ENCODE results near the gene C18orf63.

The C18orf63 gene

GRCh38 chr18:74274700-74275099 is 40.9 kb upstream of the C18orf63 start (continued):
- no peak for TF ChIP-seq ZNF146 (tag by site-specific recombination; IDR thresholded peaks at IDR 0.05)
- TF ChIP-seq, protein P1, sequence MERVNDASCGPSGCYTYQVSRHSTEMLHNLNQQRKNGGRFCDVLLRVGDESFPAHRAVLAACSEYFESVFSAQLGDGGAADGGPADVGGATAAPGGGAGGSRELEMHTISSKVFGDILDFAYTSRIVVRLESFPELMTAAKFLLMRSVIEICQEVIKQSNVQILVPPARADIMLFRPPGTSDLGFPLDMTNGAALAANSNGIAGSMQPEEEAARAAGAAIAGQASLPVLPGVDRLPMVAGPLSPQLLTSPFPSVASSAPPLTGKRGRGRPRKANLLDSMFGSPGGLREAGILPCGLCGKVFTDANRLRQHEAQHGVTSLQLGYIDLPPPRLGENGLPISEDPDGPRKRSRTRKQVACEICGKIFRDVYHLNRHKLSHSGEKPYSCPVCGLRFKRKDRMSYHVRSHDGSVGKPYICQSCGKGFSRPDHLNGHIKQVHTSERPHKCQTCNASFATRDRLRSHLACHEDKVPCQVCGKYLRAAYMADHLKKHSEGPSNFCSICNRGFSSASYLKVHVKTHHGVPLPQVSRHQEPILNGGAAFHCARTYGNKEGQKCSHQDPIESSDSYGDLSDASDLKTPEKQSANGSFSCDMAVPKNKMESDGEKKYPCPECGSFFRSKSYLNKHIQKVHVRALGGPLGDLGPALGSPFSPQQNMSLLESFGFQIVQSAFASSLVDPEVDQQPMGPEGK (tag by site-specific recombination; IDR thresholded peaks at IDR 0.05), result no peak
- TF ChIP-seq, protein P2, sequence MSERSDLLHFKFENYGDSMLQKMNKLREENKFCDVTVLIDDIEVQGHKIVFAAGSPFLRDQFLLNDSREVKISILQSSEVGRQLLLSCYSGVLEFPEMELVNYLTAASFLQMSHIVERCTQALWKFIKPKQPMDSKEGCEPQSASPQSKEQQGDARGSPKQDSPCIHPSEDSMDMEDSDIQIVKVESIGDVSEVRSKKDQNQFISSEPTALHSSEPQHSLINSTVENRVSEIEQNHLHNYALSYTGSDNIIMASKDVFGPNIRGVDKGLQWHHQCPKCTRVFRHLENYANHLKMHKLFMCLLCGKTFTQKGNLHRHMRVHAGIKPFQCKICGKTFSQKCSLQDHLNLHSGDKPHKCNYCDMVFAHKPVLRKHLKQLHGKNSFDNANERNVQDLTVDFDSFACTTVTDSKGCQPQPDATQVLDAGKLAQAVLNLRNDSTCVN (tag by site-specific recombination; optimal IDR thresholded peaks at IDR 0.05), result no peak

GRCh38 chr18:74275736-74276135 is 39.9 kb upstream of the C18orf63 start:
- TF ChIP-seq ZSCAN18 (tag by site-specific recombination; IDR thresholded peaks at IDR 0.05), result no peak
- TF ChIP-seq ZNF404 (tag by site-specific recombination; IDR thresholded peaks at IDR 0.05), result no peak
- TF ChIP-seq ZNF548 (tag by site-specific recombination; IDR thresholded peaks at IDR 0.05), result no peak
- no peak for TF ChIP-seq TCF7L2 (IDR thresholded peaks at IDR 0.05; ENCODE audit: borderline replicate concordance, low read depth, low read length)
- TF ChIP-seq ZNF423 (tag by site-specific recombination; IDR thresholded peaks at IDR 0.05), result no peak
- no peak for TF ChIP-seq ZNF677 (tag by site-specific recombination; IDR thresholded peaks at IDR 0.05)
- TF ChIP-seq ZSCAN30 (tag by site-specific recombination; IDR thresholded peaks at IDR 0.05), result no peak
- TF ChIP-seq, protein P3, sequence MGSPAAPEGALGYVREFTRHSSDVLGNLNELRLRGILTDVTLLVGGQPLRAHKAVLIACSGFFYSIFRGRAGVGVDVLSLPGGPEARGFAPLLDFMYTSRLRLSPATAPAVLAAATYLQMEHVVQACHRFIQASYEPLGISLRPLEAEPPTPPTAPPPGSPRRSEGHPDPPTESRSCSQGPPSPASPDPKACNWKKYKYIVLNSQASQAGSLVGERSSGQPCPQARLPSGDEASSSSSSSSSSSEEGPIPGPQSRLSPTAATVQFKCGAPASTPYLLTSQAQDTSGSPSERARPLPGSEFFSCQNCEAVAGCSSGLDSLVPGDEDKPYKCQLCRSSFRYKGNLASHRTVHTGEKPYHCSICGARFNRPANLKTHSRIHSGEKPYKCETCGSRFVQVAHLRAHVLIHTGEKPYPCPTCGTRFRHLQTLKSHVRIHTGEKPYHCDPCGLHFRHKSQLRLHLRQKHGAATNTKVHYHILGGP (tag by site-specific recombination; IDR thresholded peaks at IDR 0.05), result no peak
- TF ChIP-seq GLI4 (tag by site-specific recombination; IDR thresholded peaks at IDR 0.05), result no peak
- TF ChIP-seq, protein P4, sequence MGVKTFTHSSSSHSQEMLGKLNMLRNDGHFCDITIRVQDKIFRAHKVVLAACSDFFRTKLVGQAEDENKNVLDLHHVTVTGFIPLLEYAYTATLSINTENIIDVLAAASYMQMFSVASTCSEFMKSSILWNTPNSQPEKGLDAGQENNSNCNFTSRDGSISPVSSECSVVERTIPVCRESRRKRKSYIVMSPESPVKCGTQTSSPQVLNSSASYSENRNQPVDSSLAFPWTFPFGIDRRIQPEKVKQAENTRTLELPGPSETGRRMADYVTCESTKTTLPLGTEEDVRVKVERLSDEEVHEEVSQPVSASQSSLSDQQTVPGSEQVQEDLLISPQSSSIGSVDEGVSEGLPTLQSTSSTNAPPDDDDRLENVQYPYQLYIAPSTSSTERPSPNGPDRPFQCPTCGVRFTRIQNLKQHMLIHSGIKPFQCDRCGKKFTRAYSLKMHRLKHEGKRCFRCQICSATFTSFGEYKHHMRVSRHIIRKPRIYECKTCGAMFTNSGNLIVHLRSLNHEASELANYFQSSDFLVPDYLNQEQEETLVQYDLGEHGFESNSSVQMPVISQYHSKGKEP (tag by site-specific recombination; IDR thresholded peaks at IDR 0.05), result no peak
- no peak for TF ChIP-seq GLIS1 (tag by site-specific recombination; IDR thresholded peaks at IDR 0.05)
- no peak for TF ChIP-seq ZBTB1 (tag by site-specific recombination; IDR thresholded peaks at IDR 0.05)
- no peak for TF ChIP-seq TRIM28 (IDR thresholded peaks at IDR 0.05; ENCODE audit: borderline replicate concordance, low read length)
- no peak for TF ChIP-seq BCL11A (tag by site-specific recombination; IDR thresholded peaks at IDR 0.05; ENCODE audit: low read depth)
- no peak for TF ChIP-seq ZNF747 (tag by site-specific recombination; IDR thresholded peaks at IDR 0.05)
- TF ChIP-seq SCRT2 (tag by site-specific recombination; IDR thresholded peaks at IDR 0.05), result no peak
- TF ChIP-seq ZNF354C (tag by site-specific recombination; IDR thresholded peaks at IDR 0.05; ENCODE audit: borderline replicate concordance, low read depth), result no peak
- TF ChIP-seq, protein P5, sequence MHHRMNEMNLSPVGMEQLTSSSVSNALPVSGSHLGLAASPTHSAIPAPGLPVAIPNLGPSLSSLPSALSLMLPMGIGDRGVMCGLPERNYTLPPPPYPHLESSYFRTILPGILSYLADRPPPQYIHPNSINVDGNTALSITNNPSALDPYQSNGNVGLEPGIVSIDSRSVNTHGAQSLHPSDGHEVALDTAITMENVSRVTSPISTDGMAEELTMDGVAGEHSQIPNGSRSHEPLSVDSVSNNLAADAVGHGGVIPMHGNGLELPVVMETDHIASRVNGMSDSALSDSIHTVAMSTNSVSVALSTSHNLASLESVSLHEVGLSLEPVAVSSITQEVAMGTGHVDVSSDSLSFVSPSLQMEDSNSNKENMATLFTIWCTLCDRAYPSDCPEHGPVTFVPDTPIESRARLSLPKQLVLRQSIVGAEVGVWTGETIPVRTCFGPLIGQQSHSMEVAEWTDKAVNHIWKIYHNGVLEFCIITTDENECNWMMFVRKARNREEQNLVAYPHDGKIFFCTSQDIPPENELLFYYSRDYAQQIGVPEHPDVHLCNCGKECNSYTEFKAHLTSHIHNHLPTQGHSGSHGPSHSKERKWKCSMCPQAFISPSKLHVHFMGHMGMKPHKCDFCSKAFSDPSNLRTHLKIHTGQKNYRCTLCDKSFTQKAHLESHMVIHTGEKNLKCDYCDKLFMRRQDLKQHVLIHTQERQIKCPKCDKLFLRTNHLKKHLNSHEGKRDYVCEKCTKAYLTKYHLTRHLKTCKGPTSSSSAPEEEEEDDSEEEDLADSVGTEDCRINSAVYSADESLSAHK (tag by site-specific recombination; IDR thresholded peaks at IDR 0.05), result no peak
- CTCF ChIA-PET, result interaction anchor here (0.6 kb wide), 1 partner anchor 9 kb away, joined by 4 read pairs; no protein-coding TSS in a partner anchor
- no peaks in the 10 kb centered on the region for H3K9me3 ChIP-seq (ENCODE audit: control insufficient read depth, insufficient read depth, low read depth, low read length)

More at GRCh38 chr18:74275736-74276135, 39.9 kb upstream of the C18orf63 start:
- H3K4me1 ChIP-seq (ENCODE audit: control insufficient read depth, insufficient read depth, low read length), result 0 out of 2 replicates have a peak, but pooled peaks cover 2% of the 10 kb centered on the region
- H3K27ac ChIP-seq (ENCODE audit: extremely low read depth, low read depth, low read length), result no peak overlapping the region
- H3K4me3 ChIP-seq (ENCODE audit: low read depth, low read length), result no peak overlapping the region
- POLR2A ChIA-PET, result no interaction called here
- no peaks in the 10 kb centered on the region for H3K36me3 ChIP-seq (ENCODE audit: control insufficient read depth in 2 of 2, insufficient read depth in 1 of 2, low read length in 2 of 2)
